Fibroblast of mammary gland (primary cell): ENCODE results near the gene FGGY.

Experiments
- DNase-seq: peaks from one replicate; pipeline ENCODE4 v3.0.0-alpha.2; 2010; ENCODE audit warnings: low read depth
- H3K4me3 ChIP-seq: 2 replicates; pipeline ENCODE4 v1.5.1; 2011; ENCODE audit warnings: low read depth, mild to moderate bottlenecking, low read length, moderate library complexity; ENCODE audit not compliant: control insufficient read depth
- CTCF ChIP-seq: conservative IDR thresholded peaks from 2 replicates; pipeline ENCODE4 v1.5.1; 2011; ENCODE audit warnings: low read depth, low read length, inconsistent platforms; ENCODE audit not compliant: control insufficient read depth, insufficient read depth

The FGGY gene

GRCh38 chr1:59271561-59272260 lies 25.2 kb upstream of the FGGY start:
- no peak overlapping the region for H3K4me3 ChIP-seq
- no peak for DNase-seq
- TF ChIP-seq CTCF: no peak

- DNase-seq: peak; percentile 80
- H3K4me3 ChIP-seq: no peak overlapping the region
- no peak for TF ChIP-seq CTCF
Measured at GRCh38 chr1:59272507-59272906, 24.4 kb upstream of the FGGY start.

GRCh38 chr1:59276439-59276851 lies 20.4 kb upstream of the FGGY start:
- no peak for DNase-seq
- no peak for TF ChIP-seq CTCF
- no peak overlapping the region for H3K4me3 ChIP-seq

GRCh38 chr1:59278780-59279354 lies 18.0 kb upstream of the FGGY start:
- no peak overlapping the region for H3K4me3 ChIP-seq
- no peak for DNase-seq
- no peak for TF ChIP-seq CTCF

- DNase-seq: no peak
- no peak overlapping the region for H3K4me3 ChIP-seq
- no peak for TF ChIP-seq CTCF
Measured at GRCh38 chr1:59279645-59280044, 17.2 kb upstream of the FGGY start.

GRCh38 chr1:59282951-59283350 lies 13.9 kb upstream of the FGGY start:
- no peak overlapping the region for H3K4me3 ChIP-seq
- DNase-seq: no peak
- no peak for TF ChIP-seq CTCF
